ENCODE results near the gene PRPS1.
"Not testable (repeated sequence)": the region's sequence is repeated elsewhere in the genome, so short reads cannot be mapped to it uniquely, and the experiment has no call there.

The PRPS1 gene

DNA sequence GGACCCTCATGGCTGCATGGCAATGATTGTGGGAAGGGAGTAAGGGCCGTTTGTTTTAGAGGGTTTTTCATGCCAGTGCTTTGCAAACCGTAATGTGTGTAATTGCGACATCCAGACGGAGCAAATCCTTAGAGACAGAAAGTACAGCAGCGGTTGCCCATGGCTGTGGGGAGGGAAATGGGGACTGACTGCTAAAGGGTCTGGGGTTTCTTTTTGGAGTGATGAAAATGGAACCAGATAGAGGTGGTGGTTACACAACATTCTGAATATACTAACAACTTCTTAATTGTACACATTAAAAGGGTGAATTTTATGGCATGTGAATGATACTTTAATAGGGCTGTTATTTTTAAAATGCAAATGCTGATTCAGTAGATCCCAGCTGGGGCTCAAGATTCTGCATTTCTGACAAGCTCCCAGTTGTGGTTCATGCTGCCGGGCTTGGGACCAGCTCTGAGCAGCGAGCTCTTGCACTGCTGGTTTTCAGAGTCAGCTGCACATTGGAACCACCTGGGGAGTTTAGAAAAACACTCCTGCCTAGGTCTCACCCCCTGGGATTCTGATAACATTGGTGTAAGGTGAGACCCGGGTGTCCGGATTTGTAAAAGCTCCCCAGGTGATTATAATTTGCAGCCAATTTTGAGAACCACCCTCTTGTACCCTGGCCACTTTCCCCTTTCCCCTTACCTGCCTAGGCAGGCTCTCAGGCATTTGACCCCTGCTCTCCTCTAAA is 47.7 kb downstream of the PRPS1 start:
- no peak for DNase-seq

DNA sequence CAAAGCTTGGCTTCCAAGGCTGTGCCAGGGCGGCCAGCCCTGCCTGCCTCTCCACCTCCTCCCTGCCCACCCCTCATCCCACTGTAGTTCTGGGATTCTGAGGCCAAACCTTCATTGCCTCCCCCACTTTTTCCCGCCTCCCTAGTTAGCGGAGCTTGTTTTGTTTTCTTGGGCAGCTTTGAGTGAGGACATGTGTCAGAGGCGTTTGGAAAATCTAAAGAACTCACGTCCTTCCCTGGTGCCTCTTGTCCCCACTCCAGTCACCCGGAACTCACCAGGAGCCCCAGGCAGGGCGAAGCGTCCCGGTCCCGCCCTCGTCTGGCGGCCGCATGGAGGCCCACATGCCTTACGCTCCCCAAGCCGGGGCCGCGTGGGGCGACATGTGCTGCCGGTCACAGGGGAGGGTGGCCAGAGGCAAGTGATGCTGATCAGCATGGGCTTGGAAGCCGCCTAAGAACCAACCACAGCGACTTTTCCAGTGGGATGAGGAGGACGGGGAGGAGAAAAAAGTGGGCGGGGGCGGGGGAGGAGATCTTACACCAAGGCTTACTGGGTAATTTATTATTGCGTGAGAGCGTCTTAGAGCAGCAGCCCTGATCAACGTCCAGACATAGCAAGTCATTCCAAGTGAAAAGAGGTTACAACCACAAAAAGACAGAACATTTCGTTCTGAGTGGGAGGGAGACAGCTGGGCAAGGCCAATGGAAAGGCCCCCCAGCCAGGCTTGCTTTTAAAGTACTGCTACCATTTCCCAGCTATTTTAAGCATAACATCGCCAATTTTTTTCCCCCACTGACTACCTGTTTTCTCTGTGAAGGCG is 48.5 kb downstream of the PRPS1 start:
- DNase-seq = no peak

DNA sequence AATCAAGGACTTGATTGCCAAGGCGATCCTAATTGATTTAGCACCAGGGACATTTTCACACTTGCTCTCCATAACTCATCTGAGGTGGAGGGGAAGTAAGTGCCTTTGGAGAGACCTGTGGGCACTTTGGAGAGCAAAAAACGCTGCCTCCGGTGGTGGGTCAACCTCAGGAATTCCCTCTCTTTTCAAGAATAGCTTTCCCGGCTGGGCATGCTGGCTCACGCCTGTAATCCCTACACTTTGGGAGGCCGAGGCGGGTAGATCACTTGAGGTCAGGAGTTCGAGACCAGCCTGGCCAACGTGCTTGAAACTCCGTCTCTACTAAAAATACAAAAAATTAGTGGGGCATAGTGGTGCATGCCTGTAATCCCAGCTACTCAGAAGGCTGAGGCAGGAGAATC is 49.2 kb downstream of the PRPS1 start:
- DNase-seq = no peak

DNA sequence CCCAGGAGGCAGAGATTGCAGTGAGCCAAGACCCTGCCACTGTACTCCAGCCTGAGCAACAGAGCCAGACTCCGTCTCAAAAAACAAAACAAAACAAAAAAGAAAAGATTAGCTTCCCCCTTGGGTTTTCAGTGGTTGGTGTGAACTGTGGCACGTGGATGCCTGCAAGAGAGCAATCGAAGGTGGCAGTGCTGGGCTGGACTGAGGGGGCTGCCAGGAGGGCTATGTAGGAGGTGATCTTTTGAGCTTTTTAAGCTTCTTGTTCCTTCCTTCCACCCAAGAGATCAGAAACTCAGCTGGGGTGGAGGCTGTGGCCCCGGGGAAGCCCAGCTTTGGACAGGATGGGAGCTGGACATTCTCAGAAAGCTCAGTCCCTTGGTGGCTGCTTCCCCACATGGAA is 49.6 kb downstream of the PRPS1 start:
- DNase-seq = no peak

DNA sequence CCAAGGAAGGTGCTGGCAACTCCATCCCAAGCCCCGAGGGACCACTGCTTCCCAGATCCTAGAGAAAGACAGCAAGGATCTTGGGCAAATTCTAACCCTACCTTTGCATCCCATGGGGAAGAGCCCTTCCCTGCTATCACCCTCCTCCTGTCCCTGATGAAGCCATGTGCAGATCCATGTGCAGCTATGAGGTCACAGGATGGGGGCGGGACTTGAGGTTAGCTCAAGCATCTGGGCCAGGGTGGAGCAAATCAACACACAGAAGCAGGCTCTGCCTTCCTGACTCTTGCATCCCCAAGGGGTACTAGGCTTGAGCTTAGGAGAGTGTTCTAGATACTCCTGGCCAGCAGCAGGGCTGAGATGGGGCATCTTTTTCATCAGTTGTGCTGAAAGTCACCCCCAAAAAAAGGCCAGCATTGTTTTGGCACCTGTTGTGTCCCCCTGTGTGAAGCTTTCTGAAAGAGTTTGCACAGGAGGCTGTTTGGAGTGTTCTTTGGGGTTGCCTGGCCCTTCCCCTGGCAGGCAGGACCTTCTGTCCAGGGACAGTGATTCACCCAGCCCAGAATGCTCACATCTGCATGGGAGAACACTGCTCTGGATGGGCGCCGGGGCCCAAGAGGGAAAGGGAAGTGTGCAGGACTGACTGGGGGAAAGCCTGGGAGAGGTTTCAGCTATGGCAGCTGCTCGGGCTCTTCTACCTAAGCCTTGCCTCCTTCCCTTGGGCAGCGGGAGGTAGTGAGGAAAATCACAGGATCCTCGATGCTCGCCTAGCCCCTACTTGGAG is 50.8 kb downstream of the PRPS1 start:
- no peak for DNase-seq

DNA sequence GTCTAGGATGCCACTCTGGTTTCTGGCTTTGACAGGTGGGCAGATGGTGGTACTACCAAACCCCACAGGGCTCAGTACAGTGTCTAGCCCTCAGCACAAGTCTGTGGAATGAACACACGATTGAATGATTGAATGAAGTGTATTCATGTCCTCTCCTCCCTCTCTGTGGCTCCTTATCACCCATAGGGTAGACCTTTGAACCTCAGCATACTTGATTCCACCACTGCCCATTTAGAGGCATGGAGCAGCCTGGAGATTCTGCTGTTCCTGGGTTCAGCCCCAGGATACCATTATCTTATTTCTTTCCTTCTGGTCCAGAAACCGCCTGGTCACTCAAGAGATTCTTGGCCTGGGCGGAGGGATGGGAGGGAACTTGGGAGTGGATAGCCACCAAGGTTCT is 53.9 kb downstream of the PRPS1 start:
- DNase-seq = no peak

DNA sequence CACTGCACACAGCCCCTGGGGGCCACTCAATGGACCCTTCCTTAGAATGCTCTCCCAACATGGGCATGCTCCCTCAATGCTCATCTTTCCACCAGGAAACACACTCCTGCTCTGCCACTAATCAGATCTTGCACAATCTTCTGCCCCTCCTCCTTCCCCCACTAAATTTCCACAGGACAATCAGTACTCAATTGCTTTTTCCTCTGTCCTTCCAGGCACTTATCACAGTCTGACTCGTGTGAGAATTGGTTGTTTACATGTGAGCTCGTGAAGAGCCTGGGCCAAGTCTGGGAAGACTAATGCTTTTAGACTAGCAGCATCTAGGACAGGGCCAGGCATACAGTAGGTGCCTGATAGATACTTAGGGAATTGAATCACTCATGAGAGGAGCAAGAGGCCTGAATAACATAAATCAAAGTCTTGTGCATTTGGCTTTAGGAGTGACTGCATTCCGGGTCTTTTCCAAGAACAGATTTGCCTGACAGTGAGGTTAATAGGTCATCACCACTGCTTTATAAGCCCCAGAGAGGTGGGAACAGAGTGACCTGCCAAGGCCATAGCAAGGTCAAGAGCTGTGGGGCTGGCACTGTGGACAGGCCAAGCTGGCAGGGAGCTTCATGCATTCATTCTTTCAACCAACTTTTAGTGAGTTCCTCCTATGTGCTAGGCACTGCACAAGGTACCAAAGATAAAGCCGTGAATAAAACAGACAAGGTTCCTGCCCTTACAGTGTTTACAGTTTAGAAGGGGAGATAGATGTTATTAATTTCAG is 55.0 kb downstream of the PRPS1 start:
- no peak for DNase-seq

DNA sequence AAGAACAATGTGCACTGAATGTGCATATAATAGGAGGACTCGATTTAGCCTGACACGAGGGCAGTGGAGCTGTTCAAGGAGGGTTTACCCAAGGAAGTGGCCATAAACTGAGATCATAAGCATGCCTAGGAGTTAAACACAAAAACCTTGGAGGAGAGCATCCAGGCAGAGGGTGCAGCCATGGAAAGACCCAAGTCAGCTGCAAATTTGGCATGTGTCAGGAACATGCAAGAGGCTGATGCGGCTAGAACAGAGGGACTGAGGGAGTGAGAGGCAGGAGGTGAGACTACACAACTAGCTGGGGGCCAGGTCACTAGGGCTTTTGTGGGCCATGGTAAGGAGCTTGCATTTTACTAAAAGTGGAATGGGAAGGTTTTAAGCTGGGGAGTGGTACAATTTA is 55.6 kb downstream of the PRPS1 start:
- no peak for DNase-seq

DNA sequence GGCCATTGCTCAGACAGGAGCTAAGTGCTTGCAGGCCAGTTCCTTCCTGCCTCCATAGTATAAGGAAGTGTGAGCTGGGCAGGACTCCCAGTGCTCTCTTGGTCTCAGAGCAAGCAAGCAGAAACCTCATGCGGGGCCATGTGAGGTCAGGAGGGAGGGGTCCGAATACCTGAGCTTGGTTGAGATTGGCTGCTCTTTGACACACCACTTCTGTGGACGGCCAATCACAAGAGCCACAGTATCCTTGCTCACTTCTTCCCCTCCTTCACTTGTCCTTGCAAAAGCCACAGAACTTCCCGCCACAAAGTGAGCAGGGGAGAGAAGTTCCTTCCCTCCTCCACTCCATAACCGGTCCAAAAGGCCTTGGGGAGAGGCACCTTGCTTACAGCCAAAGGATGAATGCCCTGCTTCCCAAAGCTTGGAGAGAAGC is 56.7 kb downstream of the PRPS1 start:
- no peak for DNase-seq

DNA sequence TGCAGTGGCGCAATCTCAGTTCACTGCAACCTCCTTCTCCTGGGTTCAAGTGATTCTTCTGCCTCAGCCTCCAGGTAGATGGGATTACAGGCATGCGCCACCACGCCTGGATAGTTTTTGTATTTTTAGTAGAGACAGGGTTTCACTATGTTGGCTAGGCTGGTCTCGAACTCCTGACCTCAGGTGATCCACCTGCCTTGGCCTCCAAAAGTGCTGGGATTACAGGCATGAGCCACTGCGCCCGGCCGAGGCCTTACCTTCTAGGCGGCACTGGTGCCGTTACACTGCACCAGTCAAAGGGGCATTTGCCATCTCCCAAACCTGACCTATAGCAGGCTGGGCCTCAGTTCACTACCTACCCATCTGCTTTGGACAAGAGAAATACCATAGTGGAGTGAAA is 57.3 kb downstream of the PRPS1 start:
- DNase-seq = not testable (repeated sequence)

DNA sequence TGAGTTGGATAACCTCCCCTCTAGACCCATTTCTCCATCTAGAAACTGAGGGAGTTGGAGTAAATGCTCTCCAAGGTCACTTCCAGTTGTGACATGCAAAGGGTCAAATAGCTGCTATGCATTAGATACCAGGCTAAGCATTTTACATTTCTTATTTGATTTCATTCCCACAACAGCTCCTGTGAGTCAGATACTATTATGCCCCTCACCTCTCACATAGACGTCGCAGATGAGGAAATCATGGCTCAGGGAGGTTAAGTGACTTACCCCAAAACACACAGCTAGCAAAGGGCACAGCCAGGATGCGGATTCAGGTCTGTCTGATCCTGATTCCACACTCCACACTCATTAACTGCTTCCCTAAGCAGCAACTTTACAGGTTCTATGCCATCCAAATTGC is 57.7 kb downstream of the PRPS1 start:
- no peak for DNase-seq

DNA sequence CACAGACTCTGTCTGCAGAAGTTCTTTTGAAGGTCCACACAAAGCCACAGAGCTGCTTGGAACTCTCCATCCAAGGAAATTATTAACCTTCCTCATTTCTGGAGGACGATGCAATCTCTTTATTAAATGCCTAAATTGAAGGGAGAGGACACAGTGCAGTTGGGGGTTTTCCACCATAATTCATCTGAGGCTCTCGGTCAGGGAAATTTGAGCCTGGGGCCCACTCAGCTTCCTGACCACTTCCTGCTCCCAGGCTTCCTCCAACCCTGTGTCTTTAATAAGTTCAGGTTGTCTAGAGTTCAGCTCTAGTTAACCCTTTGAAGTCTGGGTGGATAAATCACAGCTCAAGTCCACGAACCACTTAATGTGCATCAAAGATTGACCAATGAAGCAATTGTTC is 58.5 kb downstream of the PRPS1 start:
- DNase-seq = no peak

DNA sequence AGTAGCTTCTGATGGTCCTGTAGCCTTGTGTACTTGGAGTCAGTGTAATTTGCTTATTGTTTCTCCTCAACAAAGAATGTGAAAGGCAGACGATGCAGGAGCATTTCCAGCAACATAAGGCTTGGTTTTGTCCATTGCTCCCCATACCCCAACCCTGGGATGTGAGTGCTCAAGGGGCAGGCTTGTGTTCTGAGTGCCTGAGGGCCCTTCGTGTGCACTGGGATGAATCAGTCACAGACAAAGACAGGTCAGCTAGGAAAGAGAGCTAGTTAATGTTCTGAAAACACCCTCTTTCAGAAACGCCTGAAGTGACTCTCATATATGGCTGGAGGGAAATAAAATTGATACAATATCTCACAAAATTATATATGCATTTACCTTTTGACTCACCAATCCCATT is 59.1 kb downstream of the PRPS1 start:
- DNase-seq = no peak

DNA sequence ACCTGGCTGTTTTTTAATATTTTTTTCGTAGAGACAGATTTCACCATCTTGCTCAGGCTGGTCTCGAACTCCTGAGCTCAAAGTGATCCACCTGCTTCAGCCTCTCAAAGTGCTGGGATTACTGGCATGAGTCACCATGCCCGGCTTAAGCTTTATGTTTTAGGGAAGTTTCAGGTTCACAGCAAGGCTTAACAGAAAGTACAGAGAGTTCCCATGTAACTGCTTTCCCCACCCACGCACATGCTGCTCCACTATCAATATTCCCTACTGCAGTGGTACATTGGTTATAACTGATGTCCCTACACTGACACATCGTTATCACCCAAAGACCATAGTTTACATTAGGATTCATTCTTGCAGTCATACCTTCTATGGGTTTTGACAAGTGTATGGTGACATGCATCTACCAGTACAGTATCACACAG is 62.7 kb downstream of the PRPS1 start:
- DNase-seq = no peak

DNA sequence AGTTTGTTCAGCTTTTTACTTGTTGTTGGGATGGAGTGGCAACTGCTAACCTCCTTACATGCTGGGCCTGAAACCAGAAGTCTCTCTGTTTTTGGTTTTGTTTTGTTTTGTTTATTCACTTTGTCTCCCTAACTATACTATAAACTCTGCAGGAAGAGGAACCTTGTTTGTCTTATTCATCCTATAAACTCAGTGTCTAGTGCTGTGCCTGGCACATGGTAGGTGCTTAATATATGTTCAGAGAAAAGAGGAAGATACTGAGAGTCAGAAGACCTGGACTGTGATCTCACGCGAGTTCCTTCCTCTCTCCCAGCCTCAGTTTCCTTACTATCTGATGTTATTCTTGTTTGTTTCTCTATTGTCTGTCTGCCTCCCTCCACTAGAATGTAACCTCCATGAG is 71.3 kb downstream of the PRPS1 start:
- no peak for DNase-seq

DNA sequence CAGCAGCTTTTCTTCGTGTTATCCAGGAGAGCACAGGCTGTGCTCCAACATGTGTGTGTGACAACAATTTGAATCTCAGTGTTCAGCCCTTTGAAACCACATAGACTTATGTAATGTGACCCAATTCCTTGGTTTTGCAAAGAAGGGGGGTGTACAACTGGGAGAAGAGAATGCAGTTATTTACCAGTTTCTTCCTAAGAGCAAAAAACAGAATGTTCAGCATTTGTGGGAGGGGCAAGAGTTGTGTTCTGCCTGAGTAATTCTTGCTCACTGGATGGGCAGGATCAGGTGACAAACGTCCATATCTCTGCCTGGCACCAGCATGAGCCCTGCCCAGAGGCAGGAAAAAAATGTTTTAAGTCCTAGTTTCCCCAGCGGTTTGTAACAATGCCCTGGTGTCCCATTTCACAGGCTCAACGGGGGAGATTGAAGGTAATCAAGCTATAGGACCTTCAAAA is 72.0 kb downstream of the PRPS1 start:
- DNase-seq = no peak

All from NCI-H2081 treated with DMSO at 0.1 percent for 48 hours (cell line).